CD4-positive, CD25-positive, alpha-beta regulatory T cell (primary cell): ENCODE data around the gene SNAPC5. TPM values are rescaled to one million over a fixed set of nuclear protein-coding genes. Genes with fewer than 3 reads are reported as not detected.

Source experiments
- ATAC-seq, 2 donors: fragments of 150-1000 bp; cut with Tn5 transposase; one replicate each; pipeline ENCODE4 v1.10.0; 2021; ENCODE audit warnings: low read depth in 2 of 2, moderate number of reproducible peaks in 2 of 2, moderate library complexity in 1 of 2
- DNase-seq, 3 donors: peaks; one replicate each; pipeline versions ENCODE4 v3.0.0 to v3.0.0-alpha.2; 2012 to 2022; ENCODE audit warnings: mixed read lengths in 1 of 3
- H3K27ac ChIP-seq: one replicate; pipeline ENCODE4 v1.7.0; 2013; ENCODE audit warnings: mild to moderate bottlenecking, low read length; ENCODE audit not compliant: insufficient read depth, poor library complexity, severe bottlenecking
- H3K27me3 ChIP-seq: one replicate; pipeline ENCODE4 v1.7.0; 2013; ENCODE audit warnings: low read length; ENCODE audit not compliant: control insufficient read depth, insufficient read depth
- H3K36me3 ChIP-seq: one replicate; pipeline ENCODE4 v1.7.0; 2013; ENCODE audit warnings: mild to moderate bottlenecking, low read length, moderate library complexity; ENCODE audit not compliant: control insufficient read depth, insufficient read depth
- H3K4me1 ChIP-seq: 2 replicates; pipeline ENCODE4 v1.7.0; 2013; ENCODE audit warnings: mild to moderate bottlenecking, low read length; ENCODE audit not compliant: insufficient read depth, control insufficient read depth, poor library complexity, severe bottlenecking
- H3K4me3 ChIP-seq: one replicate; pipeline ENCODE4 v1.7.0; 2013; ENCODE audit warnings: low read depth, mild to moderate bottlenecking, low read length, moderate library complexity
- H3K9me3 ChIP-seq, 2 experiments: 1 replicate in 1 of 2; 2 replicates in 1 of 2; pipeline ENCODE4 v1.7.0; 2013; ENCODE audit warnings: low read length in 2 of 2, mild to moderate bottlenecking in 1 of 2, moderate library complexity in 1 of 2; ENCODE audit not compliant: control insufficient read depth in 2 of 2
- H3K27ac Mint-ChIP-seq, 3 donors: one replicate each; pipeline ENCODE4 v1.8.0; 2020 to 2022; ENCODE audit warnings: mild to moderate bottlenecking in 3 of 3, mixed read lengths in 3 of 3, moderate library complexity in 2 of 3
- H3K27me3 Mint-ChIP-seq: one replicate; pipeline ENCODE4 v1.8.0; 2022; ENCODE audit warnings: mild to moderate bottlenecking, mixed read lengths
- H3K36me3 Mint-ChIP-seq: one replicate; pipeline ENCODE4 v1.8.0; 2020; ENCODE audit warnings: mixed read lengths
- H3K4me1 Mint-ChIP-seq, 4 donors: one replicate each; pipeline ENCODE4 v1.8.0; 2020 to 2022; ENCODE audit warnings: mixed read lengths in 4 of 4, mild to moderate bottlenecking in 1 of 4
- H3K4me3 Mint-ChIP-seq, 4 donors: one replicate each; pipeline ENCODE4 v1.8.0; 2020 to 2022; ENCODE audit warnings: mild to moderate bottlenecking in 4 of 4, mixed read lengths in 4 of 4, moderate library complexity in 3 of 4
- H3K9me3 Mint-ChIP-seq, 7 donors: one replicate each; pipeline ENCODE4 v1.8.0; 2020 to 2022; ENCODE audit warnings: mixed read lengths in 7 of 7, mild to moderate bottlenecking in 3 of 7, moderate library complexity in 2 of 7
- polyA plus RNA-seq, 4 donors: library from polyadenylated mRNA; unstranded; fragments of 300-500 nt; fragmentation: Illumina TruSeq; gene quantifications; one replicate each; pipeline ENCODE4 v1.2.3, GENCODE V29; 2021
- total RNA-seq: library from RNA; stranded (reverse); gene quantifications from one replicate; pipeline ENCODE4 v1.2.3, GENCODE V29; 2022

The SNAPC5 gene
- total and polyA plus RNA-seq, 5 donors from 2014 or later = 25.6 to 80.9 (median 64.6) TPM

GRCh38 chr15:66452971-66453580 lies 44.5 kb downstream of the SNAPC5 start:
- ATAC-seq = no peak
- Histone ChIP-seq H3K36me3 (peaks cover 24% of the 10 kb centered on the region), H3K27me3 (no peaks in the 10 kb centered on the region), H3K4me1 (no peaks in the 10 kb centered on the region), H3K9me3 (no peaks in the 10 kb centered on the region), H3K4me3 (no peak overlapping the region), H3K27ac (no peak overlapping the region)
- no peak for DNase-seq
- no peak overlapping the region for H3K27ac Mint-ChIP-seq
- peaks cover 0 to 5% (median 4%) of the 10 kb centered on the region in 4 donors for H3K4me1 Mint-ChIP-seq
- H3K9me3 Mint-ChIP-seq = peaks cover 0 to 2% (median 0%) of the 10 kb centered on the region in 7 donors
- no peak overlapping the region for H3K4me3 Mint-ChIP-seq
- no peaks in the 10 kb centered on the region for H3K27me3 Mint-ChIP-seq
- H3K36me3 Mint-ChIP-seq = peaks cover 16% of the 10 kb centered on the region

- no peak for ATAC-seq
- H3K4me3 ChIP-seq = no peak overlapping the region
- no peak for DNase-seq
- H3K27ac Mint-ChIP-seq = peak overlapping the region in 1 of 3 donors; percentile 13
- H3K4me1 Mint-ChIP-seq = peaks cover 0 to 5% (median 5%) of the 10 kb centered on the region in 4 donors
- H3K9me3 Mint-ChIP-seq = peaks cover 0 to 2% (median 0%) of the 10 kb centered on the region in 7 donors
- H3K36me3 Mint-ChIP-seq = peaks cover 17% of the 10 kb centered on the region
- no peak overlapping the region for H3K27ac ChIP-seq
- no peaks in the 10 kb centered on the region for H3K27me3 ChIP-seq
- no peaks in the 10 kb centered on the region for H3K9me3 ChIP-seq
- H3K4me3 Mint-ChIP-seq = no peak overlapping the region
- peaks cover 25% of the 10 kb centered on the region for H3K36me3 ChIP-seq
- H3K4me1 ChIP-seq = no peaks in the 10 kb centered on the region
- no peaks in the 10 kb centered on the region for H3K27me3 Mint-ChIP-seq
Measured at GRCh38 chr15:66452420-66452819, 45.1 kb downstream of the SNAPC5 start.

Other genes starting within 250 kb of the SNAPC5 start
- not detected for gene MEGF11, start 244.0 kb downstream of the SNAPC5 start, total RNA-seq
- gene MEGF11, start 244.0 kb downstream of the SNAPC5 start, polyA plus RNA-seq = under 1 TPM in 3 of 4 donors, not detected in 1; 0.02 to 0.29 (median 0.21) TPM
- gene DIS3L, start 204.2 kb downstream of the SNAPC5 start, total RNA-seq = 24.3 TPM
- gene DIS3L, start 204.2 kb downstream of the SNAPC5 start, polyA plus RNA-seq = 10 to 100 TPM; 23.4 to 35.9 (median 28.5) TPM
- gene TIPIN, start 141.1 kb downstream of the SNAPC5 start, total RNA-seq = 6.0 TPM
- 10 to 100 TPM in 2 of 4 donors, 1 to 10 TPM in 2; 6.8 to 11.2 (median 9.4) TPM for gene TIPIN, start 141.1 kb downstream of the SNAPC5 start, polyA plus RNA-seq
- gene MAP2K1, start 110.8 kb downstream of the SNAPC5 start, total RNA-seq = 49.0 TPM
- 10 to 100 TPM; 34.2 to 40.7 (median 37.1) TPM for gene MAP2K1, start 110.8 kb downstream of the SNAPC5 start, polyA plus RNA-seq
- gene RPL4, start 7.1 kb upstream of the SNAPC5 start, total RNA-seq = 2,089 TPM
- 1,000 to 10,000 TPM in 2 of 4 donors, 100 to 1,000 TPM in 2; 831 to 1,327 (median 1,144) TPM for gene RPL4, start 7.1 kb upstream of the SNAPC5 start, polyA plus RNA-seq
- 15.1 TPM for gene ZWILCH, start 7.6 kb upstream of the SNAPC5 start, total RNA-seq
- gene ZWILCH, start 7.6 kb upstream of the SNAPC5 start, polyA plus RNA-seq = 10 to 100 TPM; 10.3 to 15.7 (median 11.5) TPM
- not detected for gene LCTL, start 68.2 kb upstream of the SNAPC5 start, total RNA-seq
- under 1 TPM in 1 of 4 donors, not detected in 3; 0.11 TPM for gene LCTL, start 68.2 kb upstream of the SNAPC5 start, polyA plus RNA-seq
- gene SMAD6, start 204.5 kb upstream of the SNAPC5 start, total RNA-seq = 0.27 TPM
- not detected for gene SMAD6, start 204.5 kb upstream of the SNAPC5 start, polyA plus RNA-seq